ENCODE measurements around the gene SHISA4. TPM values are rescaled to one million over a fixed set of nuclear protein-coding genes. Genes with fewer than 3 reads are reported as not detected.

The SHISA4 gene
- total and polyA plus RNA-seq, 2 of the 8 experiments (the other 6 are each of a cell fraction or from before 2014, with no cell fraction given) = 7.8 to 28.9 TPM

DNA sequence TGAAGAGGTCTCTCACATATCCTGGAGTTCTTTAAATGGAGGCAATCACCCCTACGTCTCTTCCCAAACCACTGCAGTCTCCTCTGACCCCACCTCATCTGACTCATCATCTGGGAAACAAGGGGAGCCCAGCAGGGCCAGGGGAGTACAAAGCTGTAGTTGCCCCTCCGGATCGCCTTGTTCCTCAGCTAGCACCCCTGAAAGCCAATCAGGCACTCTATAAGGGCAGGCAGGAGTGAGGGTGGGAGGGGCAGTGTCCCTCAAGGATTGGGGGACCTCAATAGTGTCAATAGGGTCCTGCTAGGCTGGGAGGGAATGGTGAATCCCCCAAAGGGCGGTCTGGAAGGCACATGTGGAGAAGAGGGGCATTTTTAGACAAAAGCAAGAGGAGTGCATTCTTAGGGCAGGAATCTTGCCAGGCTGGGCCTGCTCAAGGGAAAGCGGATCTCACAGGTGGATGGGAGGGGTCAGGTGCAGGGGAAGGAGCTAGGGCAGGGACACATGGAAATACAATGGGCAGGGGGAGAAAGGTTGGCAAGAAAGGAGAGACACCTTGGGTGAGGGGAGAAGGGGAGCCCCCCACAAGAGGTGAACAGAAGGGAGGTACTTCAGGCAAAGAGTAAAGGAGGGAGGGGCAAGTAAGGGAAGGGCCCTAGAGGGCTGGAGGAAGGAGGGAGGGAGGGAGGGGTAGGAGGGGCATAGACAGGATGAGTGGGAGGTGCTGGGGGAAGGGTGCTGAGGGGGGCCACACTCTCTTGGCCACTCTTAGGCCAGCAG lies 5.8 kb downstream of the SHISA4 start:
- FAIRE-seq (no peak), DNase-seq (ENCODE audit: low read depth in 1 of 2, low spot score in 2 of 2) (peak in 1 of 2 experiments; percentile 77)
- ChIA-PET CTCF (ENCODE audit: partially characterized antibody) (interaction anchor here (0.6 to 14.8 kb wide), 33 partner anchors 8 to 413 kb away, joined by 3 to 244 read pairs (median 9); partner anchors contain the start of genes GPR37L1, LMOD1, RNPEP and TIMM17A), POLR2A (ENCODE audit: partially characterized antibody) (interaction anchor here (0.7 to 9.6 kb wide), 13 partner anchors 10 to 225 kb away, joined by 3 to 117 read pairs (median 4); partner anchors contain the start of genes LMOD1 and TIMM17A)
- Histone ChIP-seq H2BK20ac (ENCODE audit: low read length) (peak overlapping the region; percentile 86; the same call in 1 of the 2 replicates), H3K9ac (replicated peaks in 1 of 4; ENCODE audit: extremely low read depth in 1 of 4, low read depth in 3 of 4, low read length in 3 of 4) (no peak overlapping the region; a peak in 2 of 7 replicates), H3K18ac (ENCODE audit: extremely low read depth, low read length) (peak overlapping the region; percentile 90), H3K79me2 (ENCODE audit: control insufficient read depth in 1 of 2, insufficient read depth in 2 of 2, low read length in 2 of 2) (no peaks in the 10 kb centered on the region), H2BK120ac (replicated peaks; ENCODE audit: low read depth, low read length) (no peak overlapping the region), H4K8ac (ENCODE audit: extremely low read depth, insufficient read depth, low read length) (no peak overlapping the region), H4K20me1 (replicated peaks in 1 of 2; ENCODE audit: control insufficient read depth in 1 of 2, insufficient read depth in 2 of 2, low read length in 2 of 2) (no peaks in the 10 kb centered on the region), H3K14ac (ENCODE audit: insufficient read length) (no peak overlapping the region), H2BK12ac (ENCODE audit: low read depth, low read length) (peak overlapping the region; percentile 98; the same call in 1 of the 2 replicates), H3K4ac (replicated peaks; ENCODE audit: insufficient read length, low read depth, low read length) (no peak overlapping the region), H4K91ac (replicated peaks; ENCODE audit: insufficient read length, low read length) (peak overlapping the region; percentile 63), H2BK15ac (ENCODE audit: low read length) (peak overlapping the region; percentile 34; the same call in 1 of the 2 replicates), H3K23me2 (ENCODE audit: low read depth, low read length) (peaks cover under 1% of the 10 kb centered on the region), H3K27me3 (replicated peaks in 1 of 4; ENCODE audit: control insufficient read depth in 3 of 4, extremely low read depth in 1 of 4, insufficient read depth in 3 of 4, low read length in 3 of 4) (peaks cover 0 to 7% (median 2%) of the 10 kb centered on the region in 4 experiments; a peak in 2 of 7 replicates), H4K5ac (ENCODE audit: insufficient read length, low read depth, low read length) (peak overlapping the region; percentile 47), H3K23ac (ENCODE audit: insufficient read length) (no peak overlapping the region), H3K4me1 (replicated peaks in 1 of 4; ENCODE audit: control insufficient read depth in 3 of 4, insufficient read depth in 4 of 4, low read length in 3 of 4) (peaks cover 6 to 21% (median 16%) of the 10 kb centered on the region in 4 experiments), H3K79me1 (ENCODE audit: low read depth, low read length) (no peaks in the 10 kb centered on the region), H2AK5ac (ENCODE audit: low read depth, low read length) (no peak overlapping the region), H3K56ac (replicated peaks; ENCODE audit: insufficient read length, low read depth, low read length) (no peak overlapping the region), H3K9me3 (ENCODE audit: insufficient read depth in 2 of 2, low read depth in 1 of 2, low read length in 1 of 2) (no peaks in the 10 kb centered on the region), H3K4me3 (ENCODE audit: extremely low read depth in 1 of 4, insufficient read depth in 2 of 4, low read depth in 3 of 4, low read length in 4 of 4) (no peak overlapping the region), H3K36me3 (ENCODE audit: control insufficient read depth in 2 of 4, insufficient read depth in 4 of 4, low read length in 3 of 4) (no peaks in the 10 kb centered on the region), H2BK5ac (ENCODE audit: low read depth, low read length) (peak overlapping the region; percentile 91; the same call in 1 of the 2 replicates), H3K4me2 (ENCODE audit: insufficient read depth in 1 of 2, low read depth in 2 of 2, low read length in 2 of 2) (peak overlapping the region; percentile 40 to 45; a peak in 2 of 4 replicates), H2AFZ (ENCODE audit: low read length) (peak overlapping the region; percentile 26; the same call in 1 of the 2 replicates), H3K27ac (ENCODE audit: low read depth, low read length) (no peak overlapping the region)
- WGBS, 2 experiments (ENCODE audit: extremely low coverage in 1 of 2, insufficient coverage in 1 of 2, insufficient read length in 1 of 2, insufficient replicate concordance in 2 of 2, low coverage in 1 of 2, low lambda C conversion rate in 2 of 2, missing lambda C conversion rate in 1 of 2) = 44% methylated on average over 5 of the region's 5 CpGs; no CpG with 5 or more reads in 1 of the 2 experiments
- TF ChIP-seq KDM4A (IDR thresholded peaks at IDR 0.05; ENCODE audit: low read depth, low read length, severe bottlenecking) (no peak), USF2 (IDR thresholded peaks at IDR 0.05; ENCODE audit: low read length) (no peak), TBP (IDR thresholded peaks at IDR 0.05; ENCODE audit: low read depth, low read length) (no peak), FOSL1 (IDR thresholded peaks at IDR 0.05; ENCODE audit: insufficient read depth, low read depth, low read length) (no peak), SP4 (IDR thresholded peaks at IDR 0.05; ENCODE audit: low read length) (no peak), ASH2L (IDR thresholded peaks at IDR 0.05; ENCODE audit: low read length) (no peak), MAFK (IDR thresholded peaks at IDR 0.05; ENCODE audit: low read depth, low read length) (no peak), RAD21 (IDR thresholded peaks at IDR 0.05 in 1 of 2, conservative IDR thresholded peaks at IDR 0.05 in 1 of 2; ENCODE audit: low read depth in 2 of 2, low read length in 2 of 2) (no peak), CBX8 (IDR thresholded peaks at IDR 0.05; ENCODE audit: borderline replicate concordance, low read depth, low read length) (no peak), CREB1 (IDR thresholded peaks at IDR 0.05) (no peak)

Measured in H1 (cell line).